ENCODE measurements around the gene MKRN2.

- TF ChIP-seq CTCF (conservative IDR thresholded peaks at IDR 0.05 in 1 of 2, IDR thresholded peaks at IDR 0.05 in 1 of 2; ENCODE audit: extremely low read depth in 1 of 2, insufficient read depth in 1 of 2, low read depth in 1 of 2, low read length in 2 of 2) (no peak), EZH2 (IDR thresholded peaks at IDR 0.05; ENCODE audit: borderline replicate concordance, low read length) (no peak)
Observed at GRCh38 chr3:12545473-12545791, 11.5 kb upstream of the MKRN2 start, which contains the start of gene MKRN2OS.
